HFFc6 (cell line): ENCODE results near the gene ASIC2. TPM values are rescaled to one million over a fixed set of nuclear protein-coding genes. Genes with fewer than 3 reads are reported as not detected.

Experiments used
- DNase-seq: peaks from one replicate; pipeline ENCODE4 v3.0.0-alpha.2; 2018
- H3K27ac Mint-ChIP-seq: 2 replicates; pipeline ENCODE4 v1.8.0; 2020; ENCODE audit warnings: mild to moderate bottlenecking, mixed read lengths
- H3K27me3 Mint-ChIP-seq: 2 replicates; pipeline ENCODE4 v1.8.0; 2021; ENCODE audit warnings: mild to moderate bottlenecking, moderate library complexity, mixed read lengths; ENCODE audit not compliant: insufficient read depth
- H3K36me3 Mint-ChIP-seq: 2 replicates; pipeline ENCODE4 v1.8.0; 2021; ENCODE audit warnings: low read depth, mixed read lengths
- H3K4me1 Mint-ChIP-seq: 2 replicates; pipeline ENCODE4 v1.8.0; 2020; ENCODE audit warnings: low read depth, mixed read lengths
- H3K4me3 Mint-ChIP-seq: 2 replicates; pipeline ENCODE4 v1.8.0; 2020; ENCODE audit warnings: mild to moderate bottlenecking, moderate library complexity, mixed read lengths
- H3K9me3 Mint-ChIP-seq: 2 replicates; pipeline ENCODE4 v1.8.0; 2020; ENCODE audit warnings: mild to moderate bottlenecking, mixed read lengths
- total RNA-seq, 6 experiments: library from RNA; stranded (reverse); fragmentation: NEBNext Ultra II Directional; extraction: Animal tissue kit (Norgen Biotek cat#: 25700); gene quantifications; 2 replicates in 1 of 6; 3 replicates in 5 of 6; pipeline ENCODE4 v1.2.3, GENCODE V29; 2021
- TF ChIP-seq, protein P1 (sequence below): fragments of 200-600 bp; sonication (generic); IDR thresholded peaks from 2 replicates; pipeline ENCODE4 v1.5.0; 2021; ENCODE audit warnings: antibody characterized with exemption, mild to moderate bottlenecking

ASIC2 gene
- total RNA-seq, 6 experiments from 2014 or later = not detected

DNA sequence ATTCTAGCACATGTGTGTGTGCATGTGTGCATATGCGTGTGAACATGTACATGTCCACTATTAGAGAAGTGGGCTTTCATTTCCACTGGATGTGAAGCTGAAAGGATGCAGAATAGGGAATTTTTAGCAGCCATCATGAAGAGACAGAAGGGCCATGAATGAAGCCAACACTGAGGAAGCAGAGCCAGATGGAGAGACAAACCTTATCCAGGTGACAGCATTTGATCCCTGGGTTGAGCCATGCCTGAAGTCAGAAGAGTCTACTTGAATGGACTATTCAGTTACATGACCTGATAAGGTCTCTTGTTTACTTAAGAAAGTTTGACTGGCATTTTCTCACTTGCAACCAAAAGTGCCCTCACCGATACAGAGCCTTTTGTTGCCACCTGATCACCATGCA is 88.4 kb downstream of the ASIC2 start:
- TF ChIP-seq, protein P1, sequence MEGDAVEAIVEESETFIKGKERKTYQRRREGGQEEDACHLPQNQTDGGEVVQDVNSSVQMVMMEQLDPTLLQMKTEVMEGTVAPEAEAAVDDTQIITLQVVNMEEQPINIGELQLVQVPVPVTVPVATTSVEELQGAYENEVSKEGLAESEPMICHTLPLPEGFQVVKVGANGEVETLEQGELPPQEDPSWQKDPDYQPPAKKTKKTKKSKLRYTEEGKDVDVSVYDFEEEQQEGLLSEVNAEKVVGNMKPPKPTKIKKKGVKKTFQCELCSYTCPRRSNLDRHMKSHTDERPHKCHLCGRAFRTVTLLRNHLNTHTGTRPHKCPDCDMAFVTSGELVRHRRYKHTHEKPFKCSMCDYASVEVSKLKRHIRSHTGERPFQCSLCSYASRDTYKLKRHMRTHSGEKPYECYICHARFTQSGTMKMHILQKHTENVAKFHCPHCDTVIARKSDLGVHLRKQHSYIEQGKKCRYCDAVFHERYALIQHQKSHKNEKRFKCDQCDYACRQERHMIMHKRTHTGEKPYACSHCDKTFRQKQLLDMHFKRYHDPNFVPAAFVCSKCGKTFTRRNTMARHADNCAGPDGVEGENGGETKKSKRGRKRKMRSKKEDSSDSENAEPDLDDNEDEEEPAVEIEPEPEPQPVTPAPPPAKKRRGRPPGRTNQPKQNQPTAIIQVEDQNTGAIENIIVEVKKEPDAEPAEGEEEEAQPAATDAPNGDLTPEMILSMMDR = no peak
- Mint-ChIP-seq H3K4me1 (no peaks in the 10 kb centered on the region), H3K9me3 (peaks cover 36% of the 10 kb centered on the region), H3K27me3 (peaks cover 3% of the 10 kb centered on the region; the same call in 1 of the 2 replicates), H3K27ac (no peak overlapping the region), H3K4me3 (no peak overlapping the region), H3K36me3 (peaks cover 7% of the 10 kb centered on the region; the same call in 1 of the 2 replicates)
- no peak for DNase-seq

DNA sequence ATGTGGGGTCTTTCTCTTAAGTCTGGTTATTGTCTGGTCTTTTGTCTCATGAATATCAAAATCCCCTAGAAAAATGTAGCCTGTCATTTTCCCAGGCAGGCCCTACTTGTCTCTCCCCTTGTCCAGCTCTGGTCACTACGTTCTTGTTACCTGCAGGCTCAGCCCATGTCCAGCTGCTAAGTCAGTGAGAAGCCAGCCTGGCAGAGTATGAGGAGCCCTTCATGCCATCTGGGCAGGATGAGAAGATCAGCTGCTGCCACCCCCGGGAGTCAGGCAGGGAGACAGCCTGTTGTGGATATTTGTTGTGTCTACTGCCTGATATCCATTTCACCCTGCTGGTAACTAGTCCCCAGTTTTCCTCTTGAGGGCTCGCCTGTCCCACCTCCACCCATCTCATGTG is 88.9 kb downstream of the ASIC2 start:
- Mint-ChIP-seq H3K4me1 (no peaks in the 10 kb centered on the region), H3K9me3 (peaks cover 36% of the 10 kb centered on the region), H3K27ac (no peak overlapping the region), H3K4me3 (no peak overlapping the region), H3K36me3 (peaks cover 7% of the 10 kb centered on the region; the same call in 1 of the 2 replicates), H3K27me3 (peaks cover 3% of the 10 kb centered on the region; the same call in 1 of the 2 replicates)
- no peak for DNase-seq
- TF ChIP-seq, protein P1 = no peak

DNA sequence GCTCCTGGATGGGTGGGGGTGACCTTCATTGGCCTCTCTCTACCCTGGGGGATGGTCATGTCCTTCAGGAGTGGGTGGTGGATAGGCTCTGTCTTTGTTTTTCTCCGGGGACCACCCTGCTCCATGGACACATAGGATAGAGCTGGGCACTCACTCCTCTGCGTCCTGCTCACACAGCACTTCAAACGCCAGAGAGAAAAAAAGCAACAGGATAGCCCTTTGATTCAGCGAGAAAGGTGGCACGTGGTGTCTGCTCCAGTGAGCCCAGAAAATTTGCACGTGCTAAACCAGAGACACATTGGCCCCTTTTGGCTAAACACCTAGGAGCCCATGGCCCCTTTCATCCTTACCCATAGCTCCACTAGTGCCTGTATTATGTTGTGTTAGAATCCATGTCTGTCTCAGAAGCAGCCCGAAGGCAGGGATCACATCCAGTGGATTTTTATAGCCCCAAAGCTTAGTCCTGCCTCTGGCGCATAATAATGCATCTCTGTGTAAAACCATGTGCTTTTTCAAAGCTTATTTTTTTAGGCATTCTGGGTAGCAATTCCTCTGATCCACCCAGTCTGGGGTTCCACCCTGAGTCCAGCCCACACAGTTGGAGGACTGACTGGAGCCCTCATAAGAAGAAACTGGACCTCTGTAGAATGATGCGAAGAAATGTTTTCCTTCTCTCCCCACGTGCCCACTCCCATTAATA is 90.1 kb downstream of the ASIC2 start:
- Mint-ChIP-seq H3K4me1 (no peaks in the 10 kb centered on the region), H3K4me3 (no peak overlapping the region), H3K27me3 (peaks cover 3% of the 10 kb centered on the region; the same call in 1 of the 2 replicates), H3K9me3 (peaks cover 36% of the 10 kb centered on the region), H3K36me3 (peaks cover 7% of the 10 kb centered on the region; the same call in 1 of the 2 replicates), H3K27ac (no peak overlapping the region)
- TF ChIP-seq, protein P1 = no peak
- DNase-seq = no peak

DNA sequence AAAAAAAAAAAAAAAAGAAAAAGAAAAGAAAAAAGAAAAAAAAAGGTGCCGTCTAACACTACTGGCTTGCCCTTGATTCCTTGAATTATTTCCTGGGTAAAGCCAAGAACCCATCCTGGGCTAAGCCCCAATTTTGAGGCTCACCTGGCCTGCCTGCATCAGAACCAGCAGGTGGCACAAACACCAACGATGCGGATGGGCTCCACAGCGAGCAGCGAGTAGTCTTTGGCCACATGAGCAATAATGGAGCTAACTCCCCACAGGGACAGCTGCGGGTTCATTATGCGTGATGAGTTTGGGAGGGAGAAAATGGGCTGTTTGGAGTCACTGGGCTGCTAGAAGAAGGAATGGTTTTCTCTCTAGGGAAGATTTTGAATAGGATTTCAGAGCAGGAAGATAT is 91.1 kb downstream of the ASIC2 start:
- Mint-ChIP-seq H3K27ac (no peak overlapping the region), H3K27me3 (peaks cover 3% of the 10 kb centered on the region; the same call in 1 of the 2 replicates), H3K4me1 (no peaks in the 10 kb centered on the region), H3K4me3 (no peak overlapping the region), H3K36me3 (peaks cover 7% of the 10 kb centered on the region; the same call in 1 of the 2 replicates), H3K9me3 (peaks cover 36% of the 10 kb centered on the region)
- TF ChIP-seq, protein P1 = no peak
- DNase-seq = no peak

DNA sequence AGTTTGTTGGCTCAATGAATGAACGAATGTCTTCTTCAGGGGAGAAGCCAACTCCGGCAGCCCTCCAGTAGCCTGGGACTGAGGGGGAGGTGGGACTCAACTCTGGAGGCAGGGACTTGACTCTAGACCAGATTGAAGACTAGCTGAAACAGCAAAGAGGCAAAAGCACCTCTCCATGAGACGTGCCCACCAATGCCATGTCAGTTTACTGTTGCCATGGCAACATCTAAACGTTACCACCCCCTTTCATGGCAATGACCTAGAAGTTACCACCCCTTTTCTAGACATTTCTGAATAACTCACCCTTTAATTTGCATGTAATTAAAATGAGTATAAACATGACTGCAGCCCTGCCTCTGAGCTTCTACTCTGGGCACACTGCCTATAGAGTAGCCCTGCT is 91.8 kb downstream of the ASIC2 start:
- H3K27me3 Mint-ChIP-seq = peaks cover 3% of the 10 kb centered on the region; the same call in 1 of the 2 replicates
- peaks cover 7% of the 10 kb centered on the region; the same call in 1 of the 2 replicates for H3K36me3 Mint-ChIP-seq
- TF ChIP-seq, protein P1 = no peak
- no peaks in the 10 kb centered on the region for H3K4me1 Mint-ChIP-seq
- H3K4me3 Mint-ChIP-seq = no peak overlapping the region
- no peak for DNase-seq
- H3K27ac Mint-ChIP-seq = no peak overlapping the region
- peaks cover 43% of the 10 kb centered on the region for H3K9me3 Mint-ChIP-seq
